ENCODE results near the gene TBC1D9. TPM values are rescaled to one million over a fixed set of nuclear protein-coding genes. Genes with fewer than 3 reads are reported as not detected.

The TBC1D9 gene
- total and polyA plus RNA-seq, 7 donors: 1.6 to 5.4 (median 2.1) TPM

DNA sequence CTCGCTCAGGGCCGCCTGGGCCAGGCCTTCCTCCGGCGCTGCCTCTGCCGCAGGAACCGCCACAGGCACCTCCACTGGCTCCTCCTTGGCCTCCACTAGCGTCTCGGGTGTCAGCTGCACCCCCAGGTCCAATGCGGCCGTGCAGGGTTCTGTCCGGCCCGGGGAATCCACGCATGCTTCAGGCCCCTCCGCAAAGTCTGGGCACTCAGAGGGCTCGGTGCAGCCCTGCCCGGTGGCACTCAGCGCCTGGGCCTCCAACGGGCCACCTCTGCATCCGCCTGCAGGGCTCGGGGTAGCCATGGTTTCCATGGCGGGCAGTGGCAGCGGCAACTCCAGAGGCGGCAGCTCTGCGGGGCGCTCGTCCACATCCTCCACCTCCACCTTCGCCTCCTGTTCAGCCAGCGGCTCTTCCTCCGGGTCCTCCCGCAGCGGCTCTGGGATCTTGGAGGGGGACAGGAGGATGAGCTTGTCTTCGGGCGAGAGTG, 112.6 kb downstream of the TBC1D9 start:
- H3K27ac ChIP-seq: no peak overlapping the region
- ATAC-seq (no peak), DNase-seq (no peak)
- no peaks in the 10 kb centered on the region for H3K4me1 ChIP-seq
- peaks cover 0 to 8% of the 10 kb centered on the region in 2 donors for H3K36me3 ChIP-seq (ENCODE audit: insufficient read depth in 1 of 2, low read depth in 1 of 2)
- no peak overlapping the region for H3K4me3 ChIP-seq
- TF ChIP-seq, protein P1, sequence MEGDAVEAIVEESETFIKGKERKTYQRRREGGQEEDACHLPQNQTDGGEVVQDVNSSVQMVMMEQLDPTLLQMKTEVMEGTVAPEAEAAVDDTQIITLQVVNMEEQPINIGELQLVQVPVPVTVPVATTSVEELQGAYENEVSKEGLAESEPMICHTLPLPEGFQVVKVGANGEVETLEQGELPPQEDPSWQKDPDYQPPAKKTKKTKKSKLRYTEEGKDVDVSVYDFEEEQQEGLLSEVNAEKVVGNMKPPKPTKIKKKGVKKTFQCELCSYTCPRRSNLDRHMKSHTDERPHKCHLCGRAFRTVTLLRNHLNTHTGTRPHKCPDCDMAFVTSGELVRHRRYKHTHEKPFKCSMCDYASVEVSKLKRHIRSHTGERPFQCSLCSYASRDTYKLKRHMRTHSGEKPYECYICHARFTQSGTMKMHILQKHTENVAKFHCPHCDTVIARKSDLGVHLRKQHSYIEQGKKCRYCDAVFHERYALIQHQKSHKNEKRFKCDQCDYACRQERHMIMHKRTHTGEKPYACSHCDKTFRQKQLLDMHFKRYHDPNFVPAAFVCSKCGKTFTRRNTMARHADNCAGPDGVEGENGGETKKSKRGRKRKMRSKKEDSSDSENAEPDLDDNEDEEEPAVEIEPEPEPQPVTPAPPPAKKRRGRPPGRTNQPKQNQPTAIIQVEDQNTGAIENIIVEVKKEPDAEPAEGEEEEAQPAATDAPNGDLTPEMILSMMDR (IDR thresholded peaks at IDR 0.05): no peak
- intact Hi-C loops (cut with DNase I): no loop called here
- H3K9me3 ChIP-seq: no peaks in the 10 kb centered on the region
- H3K27me3 ChIP-seq (ENCODE audit: insufficient read depth in 3 of 3, low read length in 2 of 3): no peaks in the 10 kb centered on the region
- 95 to 99% (median 97%) methylated on average over 31 to 33 of the region's 33 CpGs for WGBS, 3 donors

DNA sequence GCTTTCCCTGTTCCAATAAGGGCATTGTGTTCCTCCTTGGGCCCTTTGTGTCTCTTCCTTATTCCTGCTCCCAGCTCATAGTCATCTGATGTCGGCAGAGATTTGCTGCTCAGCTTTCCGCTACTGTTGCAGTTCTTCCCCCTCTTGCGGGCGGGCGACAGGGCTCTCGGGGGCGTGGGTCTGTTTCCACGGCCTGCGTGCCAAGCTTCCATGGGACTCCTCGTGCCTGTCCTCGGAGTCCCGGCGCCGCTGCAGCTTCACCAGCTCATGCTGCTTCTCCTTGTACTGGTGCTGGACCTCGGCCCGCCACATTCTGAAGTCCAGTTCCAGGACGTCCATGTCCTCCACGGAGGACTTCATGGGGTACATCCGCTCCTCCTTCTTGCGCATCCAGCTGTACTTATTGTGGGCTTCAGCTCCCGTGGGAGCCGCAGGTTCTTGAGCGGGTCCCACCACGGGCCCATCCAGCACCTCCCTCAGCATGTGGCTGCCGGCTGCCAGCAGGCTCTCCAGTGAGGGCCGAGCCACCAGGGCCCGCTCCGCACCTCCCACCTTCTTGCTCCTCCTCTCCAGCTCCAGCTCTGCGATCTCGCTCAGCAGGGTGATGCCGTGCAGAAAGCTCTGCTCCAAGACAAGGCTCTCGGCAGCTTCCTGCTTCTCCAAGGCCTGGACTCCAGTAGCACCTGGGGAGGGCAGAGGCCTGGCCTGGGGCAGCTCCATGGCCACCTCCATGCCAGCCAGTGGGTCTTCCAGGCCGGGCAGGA, 113.3 kb downstream of the TBC1D9 start:
- Histone ChIP-seq H3K4me3 (no peak overlapping the region), H3K36me3 (ENCODE audit: insufficient read depth in 1 of 2, low read depth in 1 of 2) (peaks cover 0 to 9% of the 10 kb centered on the region in 2 donors), H3K27me3 (ENCODE audit: insufficient read depth in 3 of 3, low read length in 2 of 3) (no peaks in the 10 kb centered on the region), H3K9me3 (no peaks in the 10 kb centered on the region), H3K4me1 (no peaks in the 10 kb centered on the region), H3K27ac (no peak overlapping the region)
- whole genome bisulfite sequencing, 3 donors: 94 to 97% (median 96%) methylated on average over 32 to 33 of the region's 33 CpGs
- no peak for ATAC-seq
- no peak for DNase-seq
- TF ChIP-seq, protein P1 (IDR thresholded peaks at IDR 0.05): no peak
- intact Hi-C loops (cut with DNase I): no loop called here

DNA sequence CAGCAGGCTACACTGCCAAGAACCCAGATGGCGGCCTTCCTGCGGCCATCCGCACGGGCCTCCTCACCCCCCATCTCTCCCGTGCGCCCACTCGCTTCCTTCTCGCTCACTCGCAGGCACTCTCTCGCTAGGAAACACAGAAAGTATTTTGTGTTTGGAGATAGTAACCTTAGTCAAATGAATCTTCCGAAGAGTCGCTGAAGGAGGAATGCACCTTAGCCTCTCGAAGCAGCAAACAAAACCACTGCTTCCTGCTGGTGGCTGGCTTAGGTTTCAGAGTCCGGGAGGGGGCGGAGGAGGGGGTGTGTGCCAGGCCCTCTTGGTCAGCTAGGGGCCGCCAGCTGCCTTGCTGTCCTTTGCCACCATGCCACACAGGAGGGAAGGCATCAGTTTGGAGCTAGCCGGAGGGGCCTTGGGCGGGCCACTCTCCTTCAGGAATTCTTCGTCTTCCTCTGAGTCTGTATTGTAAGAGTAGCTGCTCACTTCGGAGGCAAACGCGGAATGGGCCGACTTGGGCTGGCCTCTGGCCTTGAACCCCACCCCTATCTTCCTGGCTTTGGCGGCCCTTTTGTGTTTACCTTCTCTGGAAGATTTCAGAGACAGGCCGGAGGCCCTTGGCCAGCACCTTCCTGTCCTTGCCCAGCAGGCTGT, 114.3 kb downstream of the TBC1D9 start:
- ATAC-seq (no peak), DNase-seq (no peak)
- Histone ChIP-seq H3K9me3 (no peaks in the 10 kb centered on the region), H3K4me3 (no peak overlapping the region), H3K36me3 (ENCODE audit: insufficient read depth in 1 of 2, low read depth in 1 of 2) (peaks cover 0 to 9% of the 10 kb centered on the region in 2 donors), H3K27me3 (ENCODE audit: insufficient read depth in 3 of 3, low read length in 2 of 3) (no peaks in the 10 kb centered on the region), H3K27ac (no peak overlapping the region), H3K4me1 (no peaks in the 10 kb centered on the region)
- intact Hi-C loops (cut with DNase I): no loop called here
- TF ChIP-seq, protein P1 (IDR thresholded peaks at IDR 0.05): no peak
- 69 to 81% (median 76%) methylated on average over 25 of the region's 25 CpGs for WGBS, 3 donors

DNA sequence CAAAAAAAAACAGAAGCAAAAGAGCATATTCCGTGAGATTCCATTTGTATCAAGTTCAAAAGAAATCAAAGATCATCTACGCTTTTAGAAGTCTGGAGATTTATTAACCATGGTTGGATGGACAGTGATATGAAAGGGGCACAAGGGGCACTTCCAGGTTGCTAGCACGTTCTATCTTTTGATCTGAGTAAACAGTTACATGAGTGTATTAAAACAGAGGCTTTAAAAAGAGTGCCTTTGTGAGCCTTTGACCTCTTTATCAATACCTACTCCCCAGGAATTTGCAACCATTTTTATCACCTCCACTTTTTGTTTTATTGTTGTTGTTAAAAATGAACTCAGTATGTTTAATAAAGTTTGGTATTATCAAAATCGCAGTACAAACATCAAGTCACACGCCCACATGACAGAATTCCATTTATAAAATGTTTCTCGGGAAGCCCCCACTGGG, 115.1 kb downstream of the TBC1D9 start:
- TF ChIP-seq, protein P1 (IDR thresholded peaks at IDR 0.05): no peak
- H3K27ac ChIP-seq: no peak overlapping the region
- H3K4me3 ChIP-seq: no peak overlapping the region
- no peaks in the 10 kb centered on the region for H3K4me1 ChIP-seq
- DNase-seq: no peak
- no peak for ATAC-seq
- 80 to 91% (median 85%) methylated on average over 6 of the region's 6 CpGs for WGBS, 3 donors
- peaks cover 0 to 9% of the 10 kb centered on the region in 2 donors for H3K36me3 ChIP-seq (ENCODE audit: insufficient read depth in 1 of 2, low read depth in 1 of 2)
- intact Hi-C loops (cut with DNase I): no loop called here
- no peaks in the 10 kb centered on the region for H3K27me3 ChIP-seq (ENCODE audit: insufficient read depth in 3 of 3, low read length in 2 of 3)
- no peaks in the 10 kb centered on the region for H3K9me3 ChIP-seq

Measured in psoas muscle (tissue), 8 donors.